NCI-H226 (cell line): ENCODE data around the gene NFKBIE.
A peak's percentile ranks its signal among the peaks of the same experiment; 100 is the strongest.
"Not testable (repeated sequence)": the region's sequence is repeated elsewhere in the genome, so short reads cannot be mapped to it uniquely, and the experiment has no call there.

Source experiments
- DNase-seq: peaks from one replicate; pipeline ENCODE4 v3.0.0-alpha.2; 2015

Gene NFKBIE

GRCh38 chr6:44265007-44265721 is at the start of gene NFKBIE:
TSS of gene NFKBIE (minus strand) at chr6:44265551. CDS start at chr6:44265346, 205 bp downstream.
- peak; percentile 86 for DNase-seq

- DNase-seq, result not testable (repeated sequence)
Measured at GRCh38 chr6:44314657-44315056, 49.3 kb upstream of the NFKBIE start.

- peak; percentile 59 for DNase-seq
Measured at GRCh38 chr6:44312901-44313788, 47.8 kb upstream of the NFKBIE start, which contains the start of gene AARS2. TSS of gene AARS2 (minus strand) at chr6:44313347. CDS start at chr6:44313323, 24 bp downstream.

GRCh38 chr6:44311767-44312166 is 46.4 kb upstream of the NFKBIE start:
- DNase-seq, result no peak

- DNase-seq, result no peak
Measured at GRCh38 chr6:44311304-44311703, 46.0 kb upstream of the NFKBIE start.

GRCh38 chr6:44310241-44310640 is 44.9 kb upstream of the NFKBIE start:
- no peak for DNase-seq

GRCh38 chr6:44309631-44310030 is 44.3 kb upstream of the NFKBIE start:
- DNase-seq, result no peak

- no peak for DNase-seq
Measured at GRCh38 chr6:44309092-44309491, 43.7 kb upstream of the NFKBIE start.

GRCh38 chr6:44307217-44307616 is 41.9 kb upstream of the NFKBIE start:
- DNase-seq, result no peak

GRCh38 chr6:44306710-44307109 is 41.4 kb upstream of the NFKBIE start:
- no peak for DNase-seq

GRCh38 chr6:44305200-44305725 is 39.9 kb upstream of the NFKBIE start:
- no peak for DNase-seq

- no peak for DNase-seq
Measured at GRCh38 chr6:44304282-44305199, 39.2 kb upstream of the NFKBIE start.

GRCh38 chr6:44303842-44304241 is 38.5 kb upstream of the NFKBIE start:
- DNase-seq, result no peak

- DNase-seq, result no peak
Measured at GRCh38 chr6:44302856-44303255, 37.5 kb upstream of the NFKBIE start.

GRCh38 chr6:44301782-44302564 is 36.6 kb upstream of the NFKBIE start:
- DNase-seq, result no peak

- no peak for DNase-seq
Measured at GRCh38 chr6:44301106-44301505, 35.8 kb upstream of the NFKBIE start.

- DNase-seq, result no peak
Measured at GRCh38 chr6:44300292-44300823, 35.0 kb upstream of the NFKBIE start.

- DNase-seq, result no peak
Measured at GRCh38 chr6:44298864-44299263, 33.5 kb upstream of the NFKBIE start.

GRCh38 chr6:44298055-44298803 is 32.9 kb upstream of the NFKBIE start:
- DNase-seq, result no peak
